Measurements from ENCODE around the gene FMNL1.

GRCh38 chr17:45294506-45294905 is 72.8 kb downstream of the FMNL1 start:
- TF ChIP-seq CTCF (IDR thresholded peaks at IDR 0.05 in 4 of 5, conservative IDR thresholded peaks at IDR 0.05 in 1 of 5) (no peak), POLR2A (IDR thresholded peaks at IDR 0.05) (no peak)
